Ishikawa (cell line): Measurements from ENCODE around the gene S1PR5.

Experiments
- CEBPB ChIP-seq: IDR thresholded peaks from 2 replicates; pipeline ENCODE4 v1.6.1; 2012
- CREB1 ChIP-seq: IDR thresholded peaks from 2 replicates; pipeline ENCODE4 v1.6.1; 2012; ENCODE audit warnings: low read depth
- EGR1 ChIP-seq: IDR thresholded peaks from 2 replicates; pipeline ENCODE4 v1.6.1; 2012
- EP300 ChIP-seq: IDR thresholded peaks from 2 replicates; pipeline ENCODE4 v1.6.1; 2012; ENCODE audit warnings: borderline replicate concordance
- FOXM1 ChIP-seq: IDR thresholded peaks from 2 replicates; pipeline ENCODE4 v1.6.1; 2012; ENCODE audit warnings: low read depth, borderline replicate concordance
- NFIC ChIP-seq: IDR thresholded peaks from 2 replicates; pipeline ENCODE4 v1.6.1; 2012
- RAD21 ChIP-seq: IDR thresholded peaks from 2 replicates; pipeline ENCODE4 v1.6.1; 2012; ENCODE audit warnings: low read depth
- TAF1 ChIP-seq: IDR thresholded peaks from 2 replicates; pipeline ENCODE4 v1.6.1; 2012; ENCODE audit warnings: low read depth, mild to moderate bottlenecking
- TCF12 ChIP-seq: IDR thresholded peaks from 2 replicates; pipeline ENCODE4 v1.6.1; 2012; ENCODE audit warnings: low read depth
- TEAD4 ChIP-seq: IDR thresholded peaks from 2 replicates; pipeline ENCODE4 v1.6.1; 2012
- YY1 ChIP-seq: IDR thresholded peaks from 2 replicates; pipeline ENCODE4 v1.6.1; 2012; ENCODE audit warnings: low read depth
- ZBTB7A ChIP-seq: IDR thresholded peaks from 2 replicates; pipeline ENCODE4 v1.6.1; 2012; ENCODE audit warnings: low read depth
- TF ChIP-seq, protein P1 (sequence below): IDR thresholded peaks from 2 replicates; pipeline ENCODE4 v1.6.1; 2012
- TF ChIP-seq, protein P2 (sequence below): IDR thresholded peaks from 2 replicates; pipeline ENCODE4 v1.6.1; 2012
- TF ChIP-seq, protein P3 (sequence below): IDR thresholded peaks from 2 replicates; pipeline ENCODE4 v1.6.1; 2012; ENCODE audit warnings: low read depth, mild to moderate bottlenecking

Gene S1PR5

DNA sequence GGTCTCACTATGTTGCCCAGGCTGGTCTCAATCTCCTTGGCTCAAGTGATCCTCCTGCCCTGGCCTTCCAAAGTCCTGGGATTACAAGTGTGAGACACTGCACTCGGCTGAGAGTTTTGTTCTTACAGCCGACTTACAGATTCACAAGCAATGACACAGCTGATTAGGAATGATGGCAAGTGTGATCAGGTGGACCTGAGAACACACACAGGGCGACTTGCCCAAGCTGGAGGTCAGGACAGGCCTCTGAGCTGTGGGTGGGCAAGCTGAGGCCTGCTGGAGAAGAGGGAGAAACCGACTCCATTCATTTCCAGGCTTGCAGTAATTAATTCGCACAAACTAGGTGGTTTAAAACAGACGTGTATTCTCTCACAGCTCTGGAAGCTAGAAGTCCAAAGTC is 18.4 kb upstream of the S1PR5 start:
- TF ChIP-seq EGR1 = no peak
- no peak for TF ChIP-seq TCF12
- TF ChIP-seq TAF1 = no peak
- no peak for TF ChIP-seq ZBTB7A
- TF ChIP-seq EP300 = no peak
- TF ChIP-seq, protein P1, sequence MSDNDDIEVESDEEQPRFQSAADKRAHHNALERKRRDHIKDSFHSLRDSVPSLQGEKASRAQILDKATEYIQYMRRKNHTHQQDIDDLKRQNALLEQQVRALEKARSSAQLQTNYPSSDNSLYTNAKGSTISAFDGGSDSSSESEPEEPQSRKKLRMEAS = no peak
- TF ChIP-seq, protein P2, sequence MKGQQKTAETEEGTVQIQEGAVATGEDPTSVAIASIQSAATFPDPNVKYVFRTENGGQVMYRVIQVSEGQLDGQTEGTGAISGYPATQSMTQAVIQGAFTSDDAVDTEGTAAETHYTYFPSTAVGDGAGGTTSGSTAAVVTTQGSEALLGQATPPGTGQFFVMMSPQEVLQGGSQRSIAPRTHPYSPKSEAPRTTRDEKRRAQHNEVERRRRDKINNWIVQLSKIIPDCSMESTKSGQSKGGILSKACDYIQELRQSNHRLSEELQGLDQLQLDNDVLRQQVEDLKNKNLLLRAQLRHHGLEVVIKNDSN = no peak
- TF ChIP-seq RAD21 = no peak
- TF ChIP-seq TEAD4 = no peak
- TF ChIP-seq CREB1 = no peak

DNA sequence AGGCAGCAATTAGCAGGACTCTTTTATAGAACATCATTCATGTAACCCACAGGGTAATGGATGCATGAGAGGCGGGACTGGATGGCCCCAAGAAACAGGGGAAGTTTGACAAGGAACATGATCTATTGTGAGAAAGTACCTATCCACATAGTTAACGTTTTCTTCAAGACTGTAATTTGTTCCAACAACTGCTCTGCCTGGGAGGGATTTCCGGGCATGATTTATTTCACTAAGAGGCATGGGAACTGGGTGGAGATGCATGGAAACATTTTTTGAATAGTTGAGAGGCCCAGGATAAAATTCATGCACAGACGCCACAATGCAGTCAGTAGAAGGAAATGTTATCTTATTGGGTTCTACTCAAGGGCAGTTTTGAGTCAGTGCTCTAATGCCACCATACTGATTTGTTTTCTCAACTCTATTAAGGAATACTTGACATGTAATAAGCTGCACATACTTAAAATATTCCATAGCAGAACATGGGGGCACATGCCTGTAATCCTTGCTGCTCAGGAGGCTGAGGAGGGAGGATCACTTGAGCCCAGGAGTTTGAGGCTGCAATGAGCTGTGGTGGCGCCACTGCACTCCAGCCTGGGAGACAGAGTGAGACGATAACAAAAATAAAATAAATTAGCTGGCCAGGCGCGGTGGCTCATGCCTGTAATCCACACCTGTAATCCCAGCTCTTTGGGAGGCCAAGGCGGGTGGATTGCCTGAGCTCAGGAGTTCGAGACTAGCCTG is 16.6 kb upstream of the S1PR5 start:
- TF ChIP-seq, protein P3, sequence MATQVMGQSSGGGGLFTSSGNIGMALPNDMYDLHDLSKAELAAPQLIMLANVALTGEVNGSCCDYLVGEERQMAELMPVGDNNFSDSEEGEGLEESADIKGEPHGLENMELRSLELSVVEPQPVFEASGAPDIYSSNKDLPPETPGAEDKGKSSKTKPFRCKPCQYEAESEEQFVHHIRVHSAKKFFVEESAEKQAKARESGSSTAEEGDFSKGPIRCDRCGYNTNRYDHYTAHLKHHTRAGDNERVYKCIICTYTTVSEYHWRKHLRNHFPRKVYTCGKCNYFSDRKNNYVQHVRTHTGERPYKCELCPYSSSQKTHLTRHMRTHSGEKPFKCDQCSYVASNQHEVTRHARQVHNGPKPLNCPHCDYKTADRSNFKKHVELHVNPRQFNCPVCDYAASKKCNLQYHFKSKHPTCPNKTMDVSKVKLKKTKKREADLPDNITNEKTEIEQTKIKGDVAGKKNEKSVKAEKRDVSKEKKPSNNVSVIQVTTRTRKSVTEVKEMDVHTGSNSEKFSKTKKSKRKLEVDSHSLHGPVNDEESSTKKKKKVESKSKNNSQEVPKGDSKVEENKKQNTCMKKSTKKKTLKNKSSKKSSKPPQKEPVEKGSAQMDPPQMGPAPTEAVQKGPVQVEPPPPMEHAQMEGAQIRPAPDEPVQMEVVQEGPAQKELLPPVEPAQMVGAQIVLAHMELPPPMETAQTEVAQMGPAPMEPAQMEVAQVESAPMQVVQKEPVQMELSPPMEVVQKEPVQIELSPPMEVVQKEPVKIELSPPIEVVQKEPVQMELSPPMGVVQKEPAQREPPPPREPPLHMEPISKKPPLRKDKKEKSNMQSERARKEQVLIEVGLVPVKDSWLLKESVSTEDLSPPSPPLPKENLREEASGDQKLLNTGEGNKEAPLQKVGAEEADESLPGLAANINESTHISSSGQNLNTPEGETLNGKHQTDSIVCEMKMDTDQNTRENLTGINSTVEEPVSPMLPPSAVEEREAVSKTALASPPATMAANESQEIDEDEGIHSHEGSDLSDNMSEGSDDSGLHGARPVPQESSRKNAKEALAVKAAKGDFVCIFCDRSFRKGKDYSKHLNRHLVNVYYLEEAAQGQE = no peak
- TF ChIP-seq YY1 = no peak
- no peak for TF ChIP-seq CREB1
- peak; percentile 85 for TF ChIP-seq TCF12
- TF ChIP-seq EGR1 = no peak
- peak; percentile 80 for TF ChIP-seq FOXM1
- TF ChIP-seq, protein P1 = peak; percentile 29; the same call in 1 of the 2 replicates
- no peak for TF ChIP-seq TAF1
- peak; percentile 90 for TF ChIP-seq TEAD4
- TF ChIP-seq NFIC = peak; percentile 67
- no peak for TF ChIP-seq ZBTB7A
- TF ChIP-seq RAD21 = no peak
- TF ChIP-seq, protein P2 = no peak
- TF ChIP-seq EP300 = peak; percentile 86
- TF ChIP-seq CEBPB = no peak; the same call in 1 of the 2 replicates

DNA sequence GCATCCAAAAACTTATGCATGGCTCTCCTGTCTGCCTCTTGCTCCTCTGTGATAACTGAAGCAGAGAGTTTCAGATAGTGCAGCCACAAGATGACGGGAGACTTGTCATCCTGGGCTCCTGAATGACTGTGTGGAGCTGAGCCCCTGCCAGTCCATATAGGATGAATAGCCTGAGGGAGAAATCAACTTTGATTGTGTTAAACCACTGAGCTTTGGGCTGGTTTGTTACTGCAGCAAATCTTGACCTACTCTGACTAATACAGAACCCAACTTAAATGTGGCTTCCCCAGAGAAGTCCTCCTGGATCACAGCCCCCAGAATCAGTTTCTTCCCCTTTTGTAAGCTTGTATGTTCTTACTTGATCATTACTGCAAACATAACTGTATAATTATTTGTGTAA is 15.2 kb upstream of the S1PR5 start:
- no peak for TF ChIP-seq EGR1
- no peak for TF ChIP-seq TAF1
- TF ChIP-seq ZBTB7A = no peak
- no peak for TF ChIP-seq CEBPB
- TF ChIP-seq FOXM1 = no peak
- TF ChIP-seq, protein P2 = no peak
- TF ChIP-seq CREB1 = no peak
- no peak for TF ChIP-seq YY1
- no peak for TF ChIP-seq NFIC

DNA sequence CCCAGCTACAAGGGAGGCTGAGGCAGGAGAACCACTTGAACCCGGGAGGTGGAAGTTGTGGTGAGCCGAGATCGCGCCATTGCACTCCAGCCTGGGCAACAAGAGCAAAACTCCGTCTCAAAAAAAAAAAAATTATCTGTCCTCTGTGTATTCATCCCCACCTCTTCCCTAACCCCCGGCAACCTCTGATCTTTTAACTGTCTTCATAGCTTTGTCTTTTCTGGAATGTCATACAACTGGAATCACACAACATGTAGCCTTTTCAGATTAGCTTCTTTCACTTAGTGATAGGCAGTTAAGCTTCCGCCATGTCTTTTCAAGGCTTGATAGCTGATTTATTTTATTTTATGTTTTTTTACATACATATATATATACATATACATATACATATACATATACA is 8.4 kb upstream of the S1PR5 start:
- TF ChIP-seq, protein P3 = no peak
- TF ChIP-seq CEBPB (no peak), EP300 (no peak), FOXM1 (no peak), TEAD4 (no peak), YY1 (no peak), RAD21 (no peak), TAF1 (no peak), ZBTB7A (no peak), CREB1 (no peak), EGR1 (no peak), NFIC (no peak), TCF12 (no peak)
- TF ChIP-seq, protein P1 = no peak
- TF ChIP-seq, protein P2 = no peak
